GM18867 (cell line): ENCODE data around the gene ATCAY.

Experiments
- ATAC-seq: cut with Tn5 transposase; IDR thresholded peaks from one replicate; pipeline ENCODE4 v1.9.1; 2021; ENCODE audit warnings: mild to moderate bottlenecking, moderate library complexity; ENCODE audit not compliant: unreplicated experiment

Gene ATCAY, protein sequence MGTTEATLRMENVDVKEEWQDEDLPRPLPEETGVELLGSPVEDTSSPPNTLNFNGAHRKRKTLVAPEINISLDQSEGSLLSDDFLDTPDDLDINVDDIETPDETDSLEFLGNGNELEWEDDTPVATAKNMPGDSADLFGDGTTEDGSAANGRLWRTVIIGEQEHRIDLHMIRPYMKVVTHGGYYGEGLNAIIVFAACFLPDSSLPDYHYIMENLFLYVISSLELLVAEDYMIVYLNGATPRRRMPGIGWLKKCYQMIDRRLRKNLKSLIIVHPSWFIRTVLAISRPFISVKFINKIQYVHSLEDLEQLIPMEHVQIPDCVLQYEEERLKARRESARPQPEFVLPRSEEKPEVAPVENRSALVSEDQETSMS

DNA sequence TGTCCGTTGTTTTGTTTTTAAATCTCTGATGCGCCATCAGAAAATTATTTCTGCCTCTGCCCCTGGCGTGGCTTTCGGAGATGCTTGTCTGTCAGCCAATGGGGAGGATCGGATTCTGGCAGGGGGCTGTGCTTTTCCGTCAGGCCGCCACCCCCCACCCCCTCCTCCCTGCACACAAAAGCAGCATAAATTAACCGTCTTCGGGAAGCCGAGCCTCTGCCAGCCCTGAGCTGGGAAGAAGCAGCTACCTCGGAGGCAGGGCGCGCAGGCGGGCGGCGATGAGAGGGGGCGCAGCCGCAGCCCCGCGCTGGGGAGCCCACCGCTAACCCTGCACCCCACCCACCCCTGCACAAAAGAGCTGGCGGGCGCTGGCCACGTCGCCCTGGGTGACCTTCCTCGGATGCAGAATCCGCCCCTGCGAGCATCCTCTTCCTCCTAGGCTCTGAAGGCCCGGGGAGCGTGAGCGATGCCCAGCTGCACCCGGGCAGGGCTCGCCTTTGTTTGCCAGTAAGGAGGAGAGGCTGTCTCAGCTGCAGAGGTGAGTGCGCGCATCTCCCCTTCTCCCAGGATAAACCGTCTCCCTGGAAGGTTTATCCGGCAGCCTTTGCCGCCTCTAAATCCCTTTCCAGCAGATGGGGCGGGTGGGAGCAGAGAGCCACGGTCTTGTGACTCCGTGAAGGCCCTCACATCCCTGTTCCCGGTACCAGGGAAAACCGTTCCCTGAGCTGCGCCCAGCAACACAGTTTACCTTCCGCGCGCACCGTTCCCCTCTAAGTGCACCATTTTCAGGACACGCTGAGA lies at the start of gene ATCAY:
Gene ATCAY, plus strand, starts transcription at position 215 of the 801 bp plus-strand sequence. CDS start 5,083 bp downstream, outside the sequence.
- ATAC-seq, result no peak

GRCh38 chr19:3831601-3832000 lies 48.9 kb upstream of the ATCAY start:
- no peak for ATAC-seq

- no peak for ATAC-seq
These were observed 48.5 kb upstream of the ATCAY start for GRCh38 chr19:3832001-3832400.

- ATAC-seq, result no peak
These were observed 46.7 kb upstream of the ATCAY start for GRCh38 chr19:3833578-3834348.

DNA sequence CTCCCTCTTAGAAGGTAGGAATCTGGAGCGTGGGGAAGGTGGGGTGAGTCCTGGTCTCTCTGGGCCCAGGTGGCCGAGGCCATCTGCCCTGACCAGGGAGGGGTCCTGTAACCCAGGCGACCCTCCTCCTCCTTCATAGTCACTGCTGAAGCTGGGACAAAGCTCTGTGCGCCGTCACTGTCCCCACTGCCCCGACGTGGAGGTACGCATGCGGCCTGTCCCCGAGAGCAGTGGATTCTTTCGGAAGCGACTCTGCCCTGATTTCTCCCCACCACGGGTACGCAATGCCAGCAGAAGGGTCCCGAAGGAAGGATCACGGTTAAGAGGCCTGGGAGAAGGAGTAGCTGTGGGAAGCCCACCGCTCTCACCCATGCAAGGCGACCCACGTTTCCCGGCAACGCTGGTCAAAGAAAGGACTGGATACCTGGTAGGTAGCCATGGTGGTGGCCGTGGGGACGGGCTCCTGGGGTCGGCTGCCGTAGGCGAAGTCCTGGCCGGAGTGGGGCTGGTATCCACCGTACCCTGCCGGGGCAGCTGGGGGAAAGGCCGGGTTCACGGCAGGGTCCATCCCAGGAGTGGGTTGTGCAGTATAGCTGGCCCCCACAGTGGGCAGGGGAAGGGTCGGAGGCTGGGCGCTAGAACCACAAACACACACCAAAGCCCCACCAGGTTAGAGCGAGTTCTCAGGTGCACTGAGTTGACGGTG lies 46.0 kb upstream of the ATCAY start:
- no peak for ATAC-seq

DNA sequence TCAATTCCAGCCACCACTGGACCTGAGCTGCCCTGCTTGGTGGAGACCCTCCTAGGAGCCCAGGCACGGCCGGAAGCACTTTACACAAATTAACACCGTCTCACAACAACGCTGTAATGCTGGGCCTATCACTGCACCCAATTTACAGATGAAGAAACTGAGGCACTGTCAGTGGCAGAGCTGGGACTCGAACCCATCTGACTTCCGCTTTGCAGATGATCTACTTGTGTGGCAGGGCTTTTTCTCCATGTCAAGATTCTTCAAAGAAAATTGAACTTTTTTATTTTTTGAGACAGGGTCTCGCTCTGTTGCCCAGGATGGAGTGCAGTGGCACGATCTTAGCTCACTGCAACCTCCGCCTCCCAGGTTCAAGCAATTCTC lies 45.4 kb upstream of the ATCAY start:
- no peak for ATAC-seq

GRCh38 chr19:3836887-3837286 lies 43.6 kb upstream of the ATCAY start:
- no peak for ATAC-seq

DNA sequence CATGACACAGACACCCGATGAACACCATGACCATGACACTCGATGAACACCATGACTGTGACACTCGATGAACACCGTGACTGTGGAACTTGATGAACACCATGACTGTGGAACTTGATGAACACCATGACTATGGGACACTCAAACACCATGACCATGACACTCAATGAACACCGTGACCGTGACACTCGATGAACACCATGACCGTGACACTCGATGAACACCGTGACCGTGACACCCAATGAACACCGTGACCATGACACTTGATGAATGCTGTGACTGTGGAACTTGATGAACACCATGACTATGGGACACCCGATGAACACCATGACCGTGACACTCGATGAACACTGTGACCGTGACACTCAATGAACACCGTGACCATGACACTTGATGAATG lies 43.2 kb upstream of the ATCAY start:
- no peak for ATAC-seq

DNA sequence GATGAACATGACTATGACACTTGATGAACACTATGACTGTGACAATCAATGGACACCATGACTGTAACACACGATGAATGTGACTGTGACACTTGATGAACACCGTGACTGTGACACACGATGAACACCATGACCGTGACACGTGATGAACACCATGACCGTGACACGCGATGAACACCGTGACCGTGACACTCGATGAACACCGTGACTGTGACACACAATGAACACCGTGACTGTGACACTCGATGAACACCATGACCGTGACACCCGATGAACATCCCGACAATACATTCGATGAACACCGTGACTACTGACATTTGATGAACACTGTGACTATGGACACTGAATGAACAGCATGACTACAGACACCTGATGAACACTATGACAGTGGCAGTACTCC lies 42.6 kb upstream of the ATCAY start:
- ATAC-seq, result no peak

DNA sequence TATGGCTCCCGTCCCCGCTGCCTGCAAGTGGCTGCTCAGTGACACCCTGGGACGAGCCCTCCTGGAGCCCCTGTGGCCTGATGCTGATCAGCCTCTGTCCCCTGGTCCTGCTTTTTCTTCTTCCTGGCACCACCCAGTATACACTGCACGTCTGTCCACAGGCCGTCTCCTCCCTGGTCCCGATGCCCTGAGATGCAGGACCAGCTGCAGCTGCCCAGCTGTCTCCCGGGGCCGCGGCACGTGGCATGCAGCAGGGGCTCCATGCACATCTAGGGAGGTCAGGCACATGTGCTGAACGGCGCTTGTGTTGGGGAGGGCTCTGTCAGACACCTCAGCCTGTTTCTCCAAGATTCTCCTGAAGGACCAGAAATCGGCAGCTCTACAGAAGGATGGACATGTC lies 41.8 kb upstream of the ATCAY start:
- ATAC-seq, result no peak

- ATAC-seq, result no peak
These were observed 40.5 kb upstream of the ATCAY start for GRCh38 chr19:3839941-3840340.

- ATAC-seq, result no peak
These were observed 39.7 kb upstream of the ATCAY start for GRCh38 chr19:3840804-3841203.

GRCh38 chr19:3842948-3843347 lies 37.5 kb upstream of the ATCAY start:
- ATAC-seq, result no peak

DNA sequence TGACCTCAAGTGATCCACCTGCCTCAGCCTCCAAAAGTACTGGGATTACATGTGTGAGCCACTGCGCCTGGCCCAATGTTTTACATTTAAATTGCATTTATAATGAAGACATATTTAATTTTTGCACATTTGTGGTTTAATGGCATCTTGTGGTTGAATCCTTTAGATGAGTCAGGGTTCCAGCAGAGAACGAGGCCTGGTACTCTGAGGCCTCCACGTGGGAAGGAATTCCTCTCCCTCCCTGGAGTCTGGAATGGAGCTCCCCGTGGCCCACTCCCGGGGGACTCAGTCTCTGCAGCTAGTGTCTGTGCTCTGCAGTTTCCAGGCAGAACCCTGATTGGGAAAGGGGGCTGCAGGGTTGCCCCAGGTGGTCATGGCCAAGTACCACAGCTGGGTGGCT lies 35.9 kb upstream of the ATCAY start:
- no peak for ATAC-seq

- no peak for ATAC-seq
These were observed 31.4 kb upstream of the ATCAY start for GRCh38 chr19:3849092-3849491.

DNA sequence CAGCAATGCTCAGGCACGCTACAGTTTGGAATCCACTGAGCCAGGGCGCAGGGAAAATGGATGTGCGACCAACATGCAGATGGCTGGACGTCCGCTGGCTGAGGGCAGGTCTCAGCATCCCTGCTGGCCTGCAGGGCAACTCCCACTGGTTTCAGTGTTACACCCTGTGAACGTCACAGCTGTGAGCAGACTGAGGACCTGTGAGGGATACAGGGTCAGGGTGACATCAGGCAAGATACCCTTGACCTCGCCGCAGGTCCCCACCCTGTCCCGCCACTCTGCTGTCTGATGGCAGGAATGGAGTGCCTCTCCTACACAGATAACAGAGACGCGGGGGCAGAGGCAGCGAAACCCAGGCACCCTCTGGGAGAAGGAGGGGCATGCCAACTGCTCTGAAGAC lies 30.7 kb upstream of the ATCAY start:
- no peak for ATAC-seq

DNA sequence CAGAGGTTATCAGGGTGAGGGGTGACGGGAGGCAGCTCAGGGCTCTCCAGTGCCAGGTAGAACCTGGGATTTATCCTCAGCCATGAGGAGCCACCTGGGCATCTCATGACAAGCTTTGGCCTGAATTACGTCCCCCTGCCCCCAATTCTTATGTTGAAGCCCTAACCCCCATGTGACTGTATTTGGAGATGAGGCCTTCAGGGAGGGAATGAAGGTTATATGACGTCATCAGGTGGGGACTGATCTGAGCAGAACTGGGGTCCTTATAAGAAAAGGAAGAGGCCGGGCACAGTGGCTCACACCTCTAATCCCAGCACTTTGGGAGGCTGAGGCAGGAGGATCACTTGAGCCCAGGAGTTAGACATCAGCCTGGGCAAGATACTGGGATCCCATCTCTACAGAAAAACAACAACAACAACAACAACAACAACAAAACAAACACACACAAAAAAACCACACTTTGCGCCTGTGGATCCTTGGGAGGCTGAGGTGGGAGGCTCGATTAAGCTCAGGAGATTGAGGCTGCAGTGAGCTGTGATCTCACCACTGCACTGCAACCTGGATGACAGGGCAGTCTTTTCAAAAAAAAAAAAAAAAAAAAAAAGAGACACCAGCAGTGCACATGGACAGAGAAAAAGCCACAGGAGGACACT lies 30.0 kb upstream of the ATCAY start:
- ATAC-seq, result no peak

DNA sequence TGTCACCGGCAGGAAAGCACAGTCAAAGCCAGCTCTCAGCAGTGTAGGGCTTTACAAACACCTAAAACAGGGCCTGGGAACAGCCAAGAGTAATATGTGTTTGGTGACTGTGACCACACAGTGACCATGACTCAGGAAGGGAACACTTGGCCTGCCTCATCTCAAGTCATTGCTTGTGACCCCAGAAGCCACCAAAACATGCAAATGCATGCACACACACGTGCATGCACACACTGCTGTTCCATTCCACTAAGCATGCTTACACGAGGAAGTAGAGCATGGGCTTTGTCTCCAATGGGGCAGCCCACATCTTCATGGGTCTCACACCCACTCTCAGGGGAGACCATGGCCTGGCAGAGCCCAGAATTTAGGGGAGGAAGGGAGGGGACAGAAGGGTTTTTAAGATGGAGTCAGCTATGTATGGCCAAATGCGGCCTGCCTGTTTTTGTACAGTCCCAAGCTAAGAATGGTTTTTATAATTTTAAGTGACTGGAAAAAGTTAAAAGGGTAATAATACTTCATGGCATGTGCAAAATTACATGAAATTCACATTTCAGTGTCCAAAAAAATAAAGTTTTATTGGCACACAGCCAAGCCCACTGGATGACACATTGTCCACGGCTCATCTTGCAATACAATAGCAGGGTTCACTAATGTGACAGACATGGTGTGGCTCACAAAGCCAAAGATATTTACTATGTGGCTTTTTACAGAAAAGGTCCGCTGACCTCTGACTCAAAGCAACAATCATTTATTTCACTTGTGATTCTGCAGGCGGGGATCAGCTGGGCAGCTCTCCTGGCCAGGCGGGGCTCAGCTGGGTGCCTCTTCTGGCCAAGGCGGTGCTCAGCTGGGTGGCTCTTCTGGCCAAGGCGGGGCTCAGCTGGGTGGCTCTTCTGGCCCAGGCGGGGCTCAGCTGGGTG lies 29.0 kb upstream of the ATCAY start:
- ATAC-seq, result no peak

GRCh38 chr19:3852177-3852511 lies 28.3 kb upstream of the ATCAY start:
- ATAC-seq, result no peak
